ENCODE data around the gene TRPM2. TPM values are rescaled to one million over a fixed set of nuclear protein-coding genes. Genes with fewer than 3 reads are reported as not detected.

The TRPM2 gene
- total and polyA plus RNA-seq, 2 of the 13 experiments (the other 11 are each of a cell fraction or from before 2014, with no cell fraction given) = 0.07 to 0.20 TPM

DNA sequence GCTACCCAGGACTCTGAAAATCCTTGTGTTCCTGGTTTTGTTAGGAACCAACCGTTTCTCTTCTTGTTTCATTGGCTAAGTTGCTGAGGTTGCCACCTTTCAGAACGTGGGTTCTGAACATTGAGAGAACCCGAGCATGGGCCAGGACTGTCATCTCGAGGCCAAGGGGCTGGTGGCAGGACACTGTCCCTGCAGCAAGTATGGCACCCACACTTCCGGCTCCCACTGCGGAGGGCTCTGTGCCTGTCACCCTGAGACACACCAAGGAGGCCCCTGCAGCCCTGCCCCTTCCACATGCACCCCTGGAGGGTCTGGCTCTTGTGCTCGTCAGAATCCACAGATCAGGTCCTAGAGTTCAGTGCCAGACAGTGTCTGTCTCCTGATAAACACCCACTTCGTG lies 62.8 kb downstream of the TRPM2 start:
- ChIA-PET CTCF (ENCODE audit: low intra/inter-chr PET ratio, low total read pairs) (no interaction called here), POLR2A (no interaction called here)
- 3% methylated on average over 4 of the region's 8 CpGs for WGBS (ENCODE audit: low lambda C conversion rate)
- Histone ChIP-seq H3K4me1 (ENCODE audit: insufficient read depth, low read length) (no peaks in the 10 kb centered on the region), H3K9ac (ENCODE audit: insufficient read depth, low read depth, low read length) (no peak overlapping the region), H3K27ac (ENCODE audit: extremely low read length, insufficient read depth, low read length) (no peak overlapping the region), H2AFZ (ENCODE audit: low read length) (no peak overlapping the region), H4K20me1 (ENCODE audit: insufficient read depth, low read length) (no peaks in the 10 kb centered on the region), H3K27me3 (ENCODE audit: control insufficient read depth in 1 of 2, insufficient read depth in 2 of 2, low read length in 2 of 2) (peaks cover 0 to 16% of the 10 kb centered on the region in 2 experiments; a peak in 3 of 5 replicates), H3K36me3 (replicated peaks in 1 of 2; ENCODE audit: control insufficient read depth in 1 of 2, insufficient read depth in 2 of 2, low read length in 2 of 2) (no peaks in the 10 kb centered on the region), H3K4me3 (replicated peaks in 1 of 3; ENCODE audit: insufficient read depth in 1 of 3, low read depth in 2 of 3, low read length in 3 of 3) (no peak overlapping the region), H3K9me3 (ENCODE audit: low read length) (peaks cover 6% of the 10 kb centered on the region; the same call in 1 of the 2 replicates), H3K79me2 (ENCODE audit: insufficient read depth, low read length) (no peaks in the 10 kb centered on the region), H3K4me2 (ENCODE audit: low read depth, low read length) (no peak overlapping the region)
- intact Hi-C loops (cut with micrococcal nuclease; ENCODE audit: unreplicated experiment) (no loop called here), in situ Hi-C loops (cut with HindIII; ENCODE audit: extremely low pct_ligation_motif_present, low pct_unique_long_range_greater_than_20kb) (no loop called here)
- ATAC-seq (no peak; the same call in 2 of the 3 replicates), FAIRE-seq (no peak), DNase-seq (ENCODE audit: low spot score) (no peak)
- BruUV-seq (replicated peaks) = no TSS peak
- TF ChIP-seq ZNF484 (CRISPR knock-in tag; IDR thresholded peaks at IDR 0.05; ENCODE audit: borderline replicate concordance, low read depth) = no peak
- no peak for TF ChIP-seq ZNF496 (CRISPR knock-in tag; IDR thresholded peaks at IDR 0.05; ENCODE audit: insufficient replicate concordance)
- TF ChIP-seq, protein P1, sequence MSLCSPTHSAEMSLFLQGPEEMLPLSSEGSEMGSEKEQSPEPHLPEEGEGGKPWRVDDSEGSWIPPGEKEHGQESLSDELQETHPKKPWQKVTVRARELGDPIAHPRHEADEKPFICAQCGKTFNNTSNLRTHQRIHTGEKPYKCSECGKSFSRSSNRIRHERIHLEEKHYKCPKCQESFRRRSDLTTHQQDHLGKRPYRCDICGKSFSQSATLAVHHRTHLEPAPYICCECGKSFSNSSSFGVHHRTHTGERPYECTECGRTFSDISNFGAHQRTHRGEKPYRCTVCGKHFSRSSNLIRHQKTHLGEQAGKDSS (CRISPR knock-in tag; IDR thresholded peaks at IDR 0.05; ENCODE audit: borderline replicate concordance, low read depth) = no peak
- no peak for TF ChIP-seq KLF15 (CRISPR knock-in tag; IDR thresholded peaks at IDR 0.05; ENCODE audit: borderline replicate concordance)
- TF ChIP-seq YY1 (IDR thresholded peaks at IDR 0.05; ENCODE audit: insufficient read depth, insufficient replicate concordance, low read depth, low read length) = no peak
- no peak for TF ChIP-seq HES4 (CRISPR knock-in tag; IDR thresholded peaks at IDR 0.05; ENCODE audit: borderline replicate concordance)
- TF ChIP-seq EZH2 (conservative IDR thresholded peaks at IDR 0.05; ENCODE audit: low read depth, low read length) = no peak
- TF ChIP-seq MEF2D (CRISPR knock-in tag; IDR thresholded peaks at IDR 0.05) = no peak
- TF ChIP-seq, protein P2, sequence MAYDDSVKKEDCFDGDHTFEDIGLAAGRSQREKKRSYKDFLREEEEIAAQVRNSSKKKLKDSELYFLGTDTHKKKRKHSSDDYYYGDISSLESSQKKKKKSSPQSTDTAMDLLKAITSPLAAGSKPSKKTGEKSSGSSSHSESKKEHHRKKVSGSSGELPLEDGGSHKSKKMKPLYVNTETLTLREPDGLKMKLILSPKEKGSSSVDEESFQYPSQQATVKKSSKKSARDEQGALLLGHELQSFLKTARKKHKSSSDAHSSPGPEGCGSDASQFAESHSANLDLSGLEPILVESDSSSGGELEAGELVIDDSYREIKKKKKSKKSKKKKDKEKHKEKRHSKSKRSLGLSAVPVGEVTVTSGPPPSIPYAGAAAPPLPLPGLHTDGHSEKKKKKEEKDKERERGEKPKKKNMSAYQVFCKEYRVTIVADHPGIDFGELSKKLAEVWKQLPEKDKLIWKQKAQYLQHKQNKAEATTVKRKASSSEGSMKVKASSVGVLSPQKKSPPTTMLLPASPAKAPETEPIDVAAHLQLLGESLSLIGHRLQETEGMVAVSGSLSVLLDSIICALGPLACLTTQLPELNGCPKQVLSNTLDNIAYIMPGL (CRISPR knock-in tag; IDR thresholded peaks at IDR 0.05; ENCODE audit: borderline replicate concordance in 1 of 2, low read depth in 1 of 2) = no peak
- no peak for TF ChIP-seq ZNF451 (CRISPR knock-in tag; IDR thresholded peaks at IDR 0.05)
- TF ChIP-seq, protein P3, sequence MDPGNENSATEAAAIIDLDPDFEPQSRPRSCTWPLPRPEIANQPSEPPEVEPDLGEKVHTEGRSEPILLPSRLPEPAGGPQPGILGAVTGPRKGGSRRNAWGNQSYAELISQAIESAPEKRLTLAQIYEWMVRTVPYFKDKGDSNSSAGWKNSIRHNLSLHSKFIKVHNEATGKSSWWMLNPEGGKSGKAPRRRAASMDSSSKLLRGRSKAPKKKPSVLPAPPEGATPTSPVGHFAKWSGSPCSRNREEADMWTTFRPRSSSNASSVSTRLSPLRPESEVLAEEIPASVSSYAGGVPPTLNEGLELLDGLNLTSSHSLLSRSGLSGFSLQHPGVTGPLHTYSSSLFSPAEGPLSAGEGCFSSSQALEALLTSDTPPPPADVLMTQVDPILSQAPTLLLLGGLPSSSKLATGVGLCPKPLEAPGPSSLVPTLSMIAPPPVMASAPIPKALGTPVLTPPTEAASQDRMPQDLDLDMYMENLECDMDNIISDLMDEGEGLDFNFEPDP (CRISPR knock-in tag; conservative IDR thresholded peaks at IDR 0.05) = no peak
- no peak for TF ChIP-seq ZNF382 (CRISPR knock-in tag; IDR thresholded peaks at IDR 0.05; ENCODE audit: borderline replicate concordance)
- TF ChIP-seq SKI (IDR thresholded peaks at IDR 0.05; ENCODE audit: partially characterized antibody) = no peak
- TF ChIP-seq, protein P4, sequence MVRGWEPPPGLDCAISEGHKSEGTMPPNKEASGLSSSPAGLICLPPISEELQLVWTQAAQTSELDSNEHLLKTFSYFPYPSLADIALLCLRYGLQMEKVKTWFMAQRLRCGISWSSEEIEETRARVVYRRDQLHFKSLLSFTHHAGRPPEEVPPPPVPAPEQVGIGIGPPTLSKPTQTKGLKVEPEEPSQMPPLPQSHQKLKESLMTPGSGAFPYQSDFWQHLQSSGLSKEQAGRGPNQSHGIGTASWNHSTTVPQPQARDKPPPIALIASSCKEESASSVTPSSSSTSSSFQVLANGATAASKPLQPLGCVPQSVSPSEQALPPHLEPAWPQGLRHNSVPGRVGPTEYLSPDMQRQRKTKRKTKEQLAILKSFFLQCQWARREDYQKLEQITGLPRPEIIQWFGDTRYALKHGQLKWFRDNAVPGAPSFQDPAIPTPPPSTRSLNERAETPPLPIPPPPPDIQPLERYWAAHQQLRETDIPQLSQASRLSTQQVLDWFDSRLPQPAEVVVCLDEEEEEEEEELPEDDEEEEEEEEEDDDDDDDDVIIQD (CRISPR knock-in tag; IDR thresholded peaks at IDR 0.05; ENCODE audit: low read depth) = no peak

Measured in HepG2 (cell line).